Jurkat, Clone E6-1 (cell line): ENCODE measurements around the gene FLT4.
A peak's percentile ranks its signal among the peaks of the same experiment; 100 is the strongest.

ENCODE experiments used
- DNase-seq: peaks from one replicate; pipeline ENCODE4 v3.0.0-alpha.2; 2011; ENCODE audit warnings: low read depth, low spot score
- H3K4me3 ChIP-seq: 2 replicates; pipeline ENCODE4 v1.5.1; 2011; ENCODE audit warnings: mild to moderate bottlenecking, low read length, control low read depth, moderate library complexity

The FLT4 gene

GRCh38 chr5:180613188-180613813 lies 36.1 kb downstream of the FLT4 start:
- no peak overlapping the region for H3K4me3 ChIP-seq
- DNase-seq: no peak

- DNase-seq: no peak
- no peak overlapping the region for H3K4me3 ChIP-seq
Observed at GRCh38 chr5:180612683-180613082, 36.7 kb downstream of the FLT4 start.

GRCh38 chr5:180611140-180611850 lies 38.1 kb downstream of the FLT4 start:
- no peak for DNase-seq
- H3K4me3 ChIP-seq: no peak overlapping the region

GRCh38 chr5:180609817-180610550 lies 39.4 kb downstream of the FLT4 start:
- DNase-seq: no peak
- H3K4me3 ChIP-seq: no peak overlapping the region

GRCh38 chr5:180609386-180609785 lies 40.0 kb downstream of the FLT4 start:
- H3K4me3 ChIP-seq: no peak overlapping the region
- DNase-seq: no peak

- DNase-seq: no peak
- no peak overlapping the region for H3K4me3 ChIP-seq
Observed at GRCh38 chr5:180608572-180609310, 40.7 kb downstream of the FLT4 start.

- no peak for DNase-seq
- no peak overlapping the region for H3K4me3 ChIP-seq
Observed at GRCh38 chr5:180607861-180608571, 41.4 kb downstream of the FLT4 start.

- DNase-seq: no peak
- H3K4me3 ChIP-seq: no peak overlapping the region
Observed at GRCh38 chr5:180606215-180606785, 43.1 kb downstream of the FLT4 start.

- peak; percentile 77 for DNase-seq
Observed at GRCh38 chr5:180605554-180606214, 43.7 kb downstream of the FLT4 start.

GRCh38 chr5:180604271-180604670 lies 45.1 kb downstream of the FLT4 start:
- H3K4me3 ChIP-seq: no peak overlapping the region
- DNase-seq: no peak

More at GRCh38 chr5:180605554-180606214, 43.7 kb downstream of the FLT4 start:
- H3K4me3 ChIP-seq: no peak overlapping the region

GRCh38 chr5:180603076-180603594 lies 46.3 kb downstream of the FLT4 start:
- DNase-seq: no peak
- no peak overlapping the region for H3K4me3 ChIP-seq

GRCh38 chr5:180602481-180603075 lies 46.8 kb downstream of the FLT4 start:
- no peak for DNase-seq
- H3K4me3 ChIP-seq: no peak overlapping the region

- no peak overlapping the region for H3K4me3 ChIP-seq
- DNase-seq: no peak
Observed at GRCh38 chr5:180601591-180602480, 47.6 kb downstream of the FLT4 start.

GRCh38 chr5:180600554-180601041 lies 48.8 kb downstream of the FLT4 start:
- no peak for DNase-seq
- no peak overlapping the region for H3K4me3 ChIP-seq

GRCh38 chr5:180599981-180600553 lies 49.3 kb downstream of the FLT4 start:
- DNase-seq: no peak
- no peak overlapping the region for H3K4me3 ChIP-seq

GRCh38 chr5:180599590-180599914 lies 49.8 kb downstream of the FLT4 start:
- no peak for DNase-seq
- H3K4me3 ChIP-seq: no peak overlapping the region
